Measurements from ENCODE around the gene MGA. TPM values are rescaled to one million over a fixed set of nuclear protein-coding genes. Genes with fewer than 3 reads are reported as not detected.

Gene MGA
- total and polyA plus RNA-seq, 9 donors: 11.0 to 57.8 (median 20.4) TPM

GRCh38 chr15:41631880-41632470 is 28.2 kb upstream of the MGA start:
- Histone ChIP-seq H3K4me3 (ENCODE audit: low read length) (no peak overlapping the region), H3K27me3 (ENCODE audit: control insufficient read depth, insufficient read depth, low read length) (no peaks in the 10 kb centered on the region), H3K27ac (ENCODE audit: low read length) (no peak overlapping the region), H3K4me1 (ENCODE audit: control insufficient read depth, insufficient read depth, low read length) (no peaks in the 10 kb centered on the region), H3K9me3 (replicated peaks; ENCODE audit: control insufficient read depth, low read depth, low read length) (no peaks in the 10 kb centered on the region), H3K36me3 (ENCODE audit: control insufficient read depth, insufficient read depth, low read length) (no peaks in the 10 kb centered on the region)
- WGBS (ENCODE audit: insufficient coverage): 100% methylated on average over 1 of the region's 3 CpGs
- DNase-seq: no peak

- no peaks in the 10 kb centered on the region for H3K36me3 ChIP-seq (ENCODE audit: control insufficient read depth, insufficient read depth, low read length)
- 80% methylated on average over 2 of the region's 4 CpGs for WGBS (ENCODE audit: insufficient coverage)
- H3K4me1 ChIP-seq (ENCODE audit: control insufficient read depth, insufficient read depth, low read length): no peaks in the 10 kb centered on the region
- no peaks in the 10 kb centered on the region for H3K9me3 ChIP-seq (replicated peaks; ENCODE audit: control insufficient read depth, low read depth, low read length)
- no peak overlapping the region for H3K27ac ChIP-seq (ENCODE audit: low read length)
- H3K4me3 ChIP-seq (ENCODE audit: low read length): no peak overlapping the region
- no peak for DNase-seq
- H3K27me3 ChIP-seq (ENCODE audit: control insufficient read depth, insufficient read depth, low read length): no peaks in the 10 kb centered on the region
These were observed 26.6 kb upstream of the MGA start for GRCh38 chr15:41633609-41634008.

DNA sequence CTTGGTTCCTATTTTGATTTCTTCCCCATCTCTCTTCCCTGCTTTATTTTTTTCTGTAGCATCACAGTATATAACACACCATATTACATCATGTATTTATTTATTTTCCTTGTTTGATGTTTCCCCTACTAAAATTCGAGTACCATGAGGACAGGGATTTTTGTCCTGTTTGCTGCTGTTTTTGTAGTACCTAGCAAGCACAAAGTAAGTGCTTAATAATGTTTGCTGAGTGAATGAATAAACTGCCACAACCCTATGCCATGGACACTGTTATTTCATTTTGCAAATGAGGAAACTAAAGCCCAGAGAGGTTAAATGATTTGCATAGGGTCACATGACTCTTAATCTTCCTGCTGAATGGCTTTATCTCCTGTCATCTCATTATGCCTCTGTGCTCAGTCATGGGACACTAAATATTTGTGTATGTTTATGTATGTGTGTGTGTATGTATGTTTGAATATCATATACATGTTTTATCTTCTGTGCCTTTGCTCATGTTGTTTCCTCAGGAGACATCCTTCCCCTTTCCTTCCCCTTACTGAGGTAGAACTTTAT is 26.1 kb upstream of the MGA start:
- no CpG with 5 or more reads among the region's 1 CpG for whole genome bisulfite sequencing (ENCODE audit: insufficient coverage)
- DNase-seq: no peak
- H3K27ac ChIP-seq (ENCODE audit: low read length): no peak overlapping the region
- H3K9me3 ChIP-seq (replicated peaks; ENCODE audit: control insufficient read depth, low read depth, low read length): no peaks in the 10 kb centered on the region
- H3K27me3 ChIP-seq (ENCODE audit: control insufficient read depth, insufficient read depth, low read length): no peaks in the 10 kb centered on the region
- H3K36me3 ChIP-seq (ENCODE audit: control insufficient read depth, insufficient read depth, low read length): no peaks in the 10 kb centered on the region
- H3K4me3 ChIP-seq (ENCODE audit: low read length): no peak overlapping the region
- H3K4me1 ChIP-seq (ENCODE audit: control insufficient read depth, insufficient read depth, low read length): no peaks in the 10 kb centered on the region

GRCh38 chr15:41637086-41637485 is 23.1 kb upstream of the MGA start:
- H3K27ac ChIP-seq (ENCODE audit: low read length): no peak overlapping the region
- H3K4me1 ChIP-seq (ENCODE audit: control insufficient read depth, insufficient read depth, low read length): no peaks in the 10 kb centered on the region
- WGBS (ENCODE audit: insufficient coverage): 100% methylated on average over 1 of the region's 2 CpGs
- no peaks in the 10 kb centered on the region for H3K36me3 ChIP-seq (ENCODE audit: control insufficient read depth, insufficient read depth, low read length)
- H3K27me3 ChIP-seq (ENCODE audit: control insufficient read depth, insufficient read depth, low read length): no peaks in the 10 kb centered on the region
- DNase-seq: no peak
- H3K4me3 ChIP-seq (ENCODE audit: low read length): no peak overlapping the region
- no peaks in the 10 kb centered on the region for H3K9me3 ChIP-seq (replicated peaks; ENCODE audit: control insufficient read depth, low read depth, low read length)

DNA sequence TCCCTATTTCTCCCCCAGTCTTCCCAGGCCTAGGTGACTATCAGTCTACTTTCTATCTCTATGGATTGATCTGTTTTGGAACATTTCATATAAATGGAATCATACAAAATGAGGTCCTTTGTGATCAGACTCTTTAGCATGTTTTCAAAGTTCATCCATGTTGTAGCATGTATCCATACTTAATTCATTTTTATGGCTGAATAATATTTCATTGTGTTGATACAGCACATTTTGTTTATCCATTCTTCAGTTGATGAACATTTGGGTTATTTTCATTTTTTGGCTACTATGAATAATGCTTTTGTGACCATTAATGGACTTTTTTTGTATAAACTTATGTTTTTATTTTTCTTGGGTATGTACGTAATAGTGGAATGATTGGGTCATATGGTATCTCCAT is 19.2 kb upstream of the MGA start:
- DNase-seq: no peak
- no peaks in the 10 kb centered on the region for H3K9me3 ChIP-seq (replicated peaks; ENCODE audit: control insufficient read depth, low read depth, low read length)
- WGBS (ENCODE audit: insufficient coverage): no CpG with 5 or more reads among the region's 1 CpG
- no peak overlapping the region for H3K4me3 ChIP-seq (ENCODE audit: low read length)
- no peaks in the 10 kb centered on the region for H3K36me3 ChIP-seq (ENCODE audit: control insufficient read depth, insufficient read depth, low read length)
- H3K4me1 ChIP-seq (ENCODE audit: control insufficient read depth, insufficient read depth, low read length): no peaks in the 10 kb centered on the region
- no peaks in the 10 kb centered on the region for H3K27me3 ChIP-seq (ENCODE audit: control insufficient read depth, insufficient read depth, low read length)
- no peak overlapping the region for H3K27ac ChIP-seq (ENCODE audit: low read length)

- peak; percentile 26 for DNase-seq
- Histone ChIP-seq H3K36me3 (ENCODE audit: control insufficient read depth, insufficient read depth, low read length) (no peaks in the 10 kb centered on the region), H3K9me3 (replicated peaks; ENCODE audit: control insufficient read depth, low read depth, low read length) (peaks cover 7% of the 10 kb centered on the region), H3K27ac (ENCODE audit: low read length) (no peak overlapping the region), H3K27me3 (ENCODE audit: control insufficient read depth, insufficient read depth, low read length) (no peaks in the 10 kb centered on the region), H3K4me1 (ENCODE audit: control insufficient read depth, insufficient read depth, low read length) (no peaks in the 10 kb centered on the region), H3K4me3 (ENCODE audit: low read length) (no peak overlapping the region)
These were observed 12.9 kb upstream of the MGA start for GRCh38 chr15:41647262-41647661.

DNA sequence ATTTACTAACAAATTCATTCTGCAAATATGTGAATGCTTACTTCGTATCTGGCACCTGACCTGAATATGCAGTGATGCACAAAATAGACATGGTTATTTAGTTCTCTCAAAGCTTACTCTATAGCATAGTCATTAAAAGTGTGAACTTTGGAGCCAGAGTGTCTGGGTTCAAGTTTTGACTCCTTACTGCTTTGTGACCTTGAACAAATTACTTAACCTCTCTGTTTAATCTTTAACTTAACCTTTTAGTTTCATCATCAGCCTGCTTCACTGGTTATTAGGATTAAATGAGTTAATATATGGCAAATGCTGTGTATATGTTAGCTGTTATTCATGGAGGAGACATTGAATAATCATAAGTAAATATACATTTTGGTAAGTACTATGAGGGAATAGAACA is 12.1 kb upstream of the MGA start:
- H3K27me3 ChIP-seq (ENCODE audit: control insufficient read depth, insufficient read depth, low read length): no peaks in the 10 kb centered on the region
- no peak overlapping the region for H3K4me3 ChIP-seq (ENCODE audit: low read length)
- no peak overlapping the region for H3K27ac ChIP-seq (ENCODE audit: low read length)
- H3K36me3 ChIP-seq (ENCODE audit: control insufficient read depth, insufficient read depth, low read length): no peaks in the 10 kb centered on the region
- WGBS (ENCODE audit: insufficient coverage): no CpG with 5 or more reads among the region's 1 CpG
- peaks cover 7% of the 10 kb centered on the region for H3K9me3 ChIP-seq (replicated peaks; ENCODE audit: control insufficient read depth, low read depth, low read length)
- no peak for DNase-seq
- no peaks in the 10 kb centered on the region for H3K4me1 ChIP-seq (ENCODE audit: control insufficient read depth, insufficient read depth, low read length)

GRCh38 chr15:41648770-41649169 is 11.4 kb upstream of the MGA start:
- no peaks in the 10 kb centered on the region for H3K27me3 ChIP-seq (ENCODE audit: control insufficient read depth, insufficient read depth, low read length)
- no peak overlapping the region for H3K4me3 ChIP-seq (ENCODE audit: low read length)
- H3K9me3 ChIP-seq (replicated peaks; ENCODE audit: control insufficient read depth, low read depth, low read length): peaks cover 7% of the 10 kb centered on the region
- DNase-seq: no peak
- H3K27ac ChIP-seq (ENCODE audit: low read length): no peak overlapping the region
- H3K36me3 ChIP-seq (ENCODE audit: control insufficient read depth, insufficient read depth, low read length): no peaks in the 10 kb centered on the region
- 100% methylated on average over 1 of the region's 1 CpG for WGBS (ENCODE audit: insufficient coverage)
- no peaks in the 10 kb centered on the region for H3K4me1 ChIP-seq (ENCODE audit: control insufficient read depth, insufficient read depth, low read length)

DNA sequence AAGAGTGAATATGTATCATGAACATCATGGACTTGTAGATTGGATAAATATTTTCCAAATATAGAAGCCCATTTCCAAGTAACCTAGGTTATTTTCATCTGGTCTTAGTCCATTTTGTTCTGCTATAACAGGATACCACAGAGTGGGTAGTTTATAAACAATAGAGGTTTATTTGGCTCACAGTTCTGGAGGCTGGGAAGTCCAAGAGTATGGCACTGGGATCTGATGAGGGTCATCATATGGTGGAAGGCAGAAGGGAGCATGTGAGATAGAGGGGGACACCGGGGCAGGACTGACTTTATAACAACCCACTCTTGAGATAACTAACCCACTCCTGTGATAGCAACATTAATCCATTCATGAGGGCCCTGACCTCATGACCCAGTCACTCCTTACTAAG is 9.4 kb upstream of the MGA start:
- H3K27ac ChIP-seq (ENCODE audit: low read length): no peak overlapping the region
- H3K27me3 ChIP-seq (ENCODE audit: control insufficient read depth, insufficient read depth, low read length): no peaks in the 10 kb centered on the region
- H3K36me3 ChIP-seq (ENCODE audit: control insufficient read depth, insufficient read depth, low read length): no peaks in the 10 kb centered on the region
- no peak overlapping the region for H3K4me3 ChIP-seq (ENCODE audit: low read length)
- H3K9me3 ChIP-seq (replicated peaks; ENCODE audit: control insufficient read depth, low read depth, low read length): peaks cover 7% of the 10 kb centered on the region
- DNase-seq: no peak
- H3K4me1 ChIP-seq (ENCODE audit: control insufficient read depth, insufficient read depth, low read length): no peaks in the 10 kb centered on the region
- WGBS (ENCODE audit: insufficient coverage): no CpG with 5 or more reads among the region's 1 CpG

GRCh38 chr15:41651373-41651772 is 8.8 kb upstream of the MGA start:
- H3K27me3 ChIP-seq (ENCODE audit: control insufficient read depth, insufficient read depth, low read length): no peaks in the 10 kb centered on the region
- peaks cover 7% of the 10 kb centered on the region for H3K9me3 ChIP-seq (replicated peaks; ENCODE audit: control insufficient read depth, low read depth, low read length)
- H3K4me1 ChIP-seq (ENCODE audit: control insufficient read depth, insufficient read depth, low read length): no peaks in the 10 kb centered on the region
- H3K27ac ChIP-seq (ENCODE audit: low read length): no peak overlapping the region
- no peak overlapping the region for H3K4me3 ChIP-seq (ENCODE audit: low read length)
- WGBS (ENCODE audit: insufficient coverage): 64% methylated on average over 1 of the region's 1 CpG
- no peaks in the 10 kb centered on the region for H3K36me3 ChIP-seq (ENCODE audit: control insufficient read depth, insufficient read depth, low read length)
- no peak for DNase-seq

- H3K9me3 ChIP-seq (replicated peaks; ENCODE audit: control insufficient read depth, low read depth, low read length): peaks cover 7% of the 10 kb centered on the region
- DNase-seq: no peak
- no peaks in the 10 kb centered on the region for H3K4me1 ChIP-seq (ENCODE audit: control insufficient read depth, insufficient read depth, low read length)
- no peaks in the 10 kb centered on the region for H3K27me3 ChIP-seq (ENCODE audit: control insufficient read depth, insufficient read depth, low read length)
- no CpG with 5 or more reads among the region's 3 CpGs for WGBS (ENCODE audit: insufficient coverage)
- no peak overlapping the region for H3K4me3 ChIP-seq (ENCODE audit: low read length)
- no peaks in the 10 kb centered on the region for H3K36me3 ChIP-seq (ENCODE audit: control insufficient read depth, insufficient read depth, low read length)
- H3K27ac ChIP-seq (ENCODE audit: low read length): no peak overlapping the region
These were observed 6.4 kb upstream of the MGA start for GRCh38 chr15:41653760-41654159.
